Measurements from ENCODE around the gene GDF10.

GDF10 gene

DNA sequence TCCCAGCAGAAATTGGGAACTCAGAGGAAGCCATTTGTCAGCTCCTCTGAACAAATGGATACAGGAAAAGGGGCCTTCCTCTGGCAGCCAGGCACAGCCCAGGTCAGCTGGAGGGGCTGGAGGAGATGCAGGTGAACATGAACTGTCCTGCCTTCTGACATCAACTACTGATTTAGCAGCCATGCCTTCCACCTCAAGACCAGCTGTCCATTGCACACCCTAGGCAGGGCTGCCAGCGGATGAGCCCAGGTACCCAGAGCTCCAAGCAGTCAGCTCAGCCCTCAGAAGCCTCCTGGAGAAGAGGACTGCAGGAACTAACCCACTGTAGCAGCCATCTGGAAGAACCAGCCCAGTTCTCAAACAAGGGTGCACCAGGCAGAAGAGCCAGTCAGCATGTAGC is 44.1 kb upstream of the GDF10 start:
- TF ChIP-seq, protein P1, sequence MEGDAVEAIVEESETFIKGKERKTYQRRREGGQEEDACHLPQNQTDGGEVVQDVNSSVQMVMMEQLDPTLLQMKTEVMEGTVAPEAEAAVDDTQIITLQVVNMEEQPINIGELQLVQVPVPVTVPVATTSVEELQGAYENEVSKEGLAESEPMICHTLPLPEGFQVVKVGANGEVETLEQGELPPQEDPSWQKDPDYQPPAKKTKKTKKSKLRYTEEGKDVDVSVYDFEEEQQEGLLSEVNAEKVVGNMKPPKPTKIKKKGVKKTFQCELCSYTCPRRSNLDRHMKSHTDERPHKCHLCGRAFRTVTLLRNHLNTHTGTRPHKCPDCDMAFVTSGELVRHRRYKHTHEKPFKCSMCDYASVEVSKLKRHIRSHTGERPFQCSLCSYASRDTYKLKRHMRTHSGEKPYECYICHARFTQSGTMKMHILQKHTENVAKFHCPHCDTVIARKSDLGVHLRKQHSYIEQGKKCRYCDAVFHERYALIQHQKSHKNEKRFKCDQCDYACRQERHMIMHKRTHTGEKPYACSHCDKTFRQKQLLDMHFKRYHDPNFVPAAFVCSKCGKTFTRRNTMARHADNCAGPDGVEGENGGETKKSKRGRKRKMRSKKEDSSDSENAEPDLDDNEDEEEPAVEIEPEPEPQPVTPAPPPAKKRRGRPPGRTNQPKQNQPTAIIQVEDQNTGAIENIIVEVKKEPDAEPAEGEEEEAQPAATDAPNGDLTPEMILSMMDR (IDR thresholded peaks at IDR 0.05; ENCODE audit: borderline replicate concordance, insufficient read depth, low read depth, low read length), result no peak

DNA sequence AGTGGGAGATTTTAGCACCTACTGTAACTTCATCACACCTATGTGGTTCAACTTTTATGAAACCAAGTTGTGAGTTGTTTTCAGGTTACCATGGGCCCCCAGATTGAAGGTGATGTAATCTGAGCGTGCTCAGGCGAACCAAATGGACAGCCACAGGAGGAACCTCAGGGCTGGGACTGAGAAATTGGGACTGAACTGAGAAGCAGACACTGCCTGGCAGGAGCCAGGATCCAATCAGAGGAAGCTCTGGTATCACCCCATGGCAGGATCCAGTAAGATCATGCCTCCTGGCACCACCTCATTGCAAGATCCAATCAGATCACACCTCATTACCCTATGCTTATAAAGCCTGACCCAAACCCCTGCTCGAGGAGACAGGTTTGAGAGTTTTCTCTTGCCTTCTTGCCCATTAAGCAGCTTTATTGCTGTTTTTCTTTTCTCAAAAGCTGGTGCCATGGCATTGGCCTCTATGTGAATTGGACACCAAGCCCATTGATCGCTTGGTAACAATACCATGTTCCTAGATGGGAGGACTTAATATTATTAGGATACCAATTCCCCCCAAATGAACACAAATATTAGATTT is 43.2 kb upstream of the GDF10 start:
- H3K4me3 ChIP-seq (ENCODE audit: low read depth, low read length), result no peak overlapping the region
- TF ChIP-seq, protein P1 (IDR thresholded peaks at IDR 0.05; ENCODE audit: borderline replicate concordance, insufficient read depth, low read depth, low read length), result no peak

More for the DNA sequence above, 44.1 kb upstream of the GDF10 start:
- H3K4me3 ChIP-seq (ENCODE audit: low read depth, low read length), result no peak overlapping the region

DNA sequence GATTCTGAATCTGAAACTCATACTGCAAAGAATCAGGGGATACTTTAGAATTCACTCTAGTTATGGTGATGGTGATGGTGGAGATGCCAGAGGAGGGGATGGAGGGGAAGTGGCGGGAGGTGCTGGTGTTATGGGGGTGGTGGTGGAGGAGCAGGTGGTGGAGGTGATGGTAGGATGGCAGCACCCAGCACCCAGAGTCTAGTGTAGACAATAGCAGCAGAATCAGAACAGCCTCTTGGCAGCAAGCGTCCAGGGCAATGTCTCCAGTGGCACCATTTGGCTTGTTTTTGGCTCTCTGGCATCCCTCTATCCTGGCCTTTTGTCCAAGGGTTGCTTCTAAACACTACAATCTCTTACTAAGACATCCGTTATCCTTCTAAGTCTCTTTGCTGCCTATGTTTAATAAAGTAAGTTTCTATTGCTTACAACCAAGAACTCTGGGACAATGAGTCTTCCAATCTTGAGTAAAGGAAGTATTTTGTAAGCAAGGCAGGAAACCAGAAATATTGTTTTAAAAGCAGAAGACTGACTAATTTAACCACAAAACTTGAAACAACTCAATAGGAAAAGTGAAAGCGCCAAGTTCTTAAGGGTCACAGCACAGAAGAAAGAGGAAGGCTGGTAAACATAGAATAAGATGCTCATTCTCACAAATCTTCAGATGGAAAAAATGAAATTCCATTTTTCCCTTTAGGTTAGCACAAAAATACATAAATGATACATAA is 42.4 kb upstream of the GDF10 start:
- TF ChIP-seq, protein P1 (IDR thresholded peaks at IDR 0.05; ENCODE audit: borderline replicate concordance, insufficient read depth, low read depth, low read length), result no peak
- H3K4me3 ChIP-seq (ENCODE audit: low read depth, low read length), result no peak overlapping the region

DNA sequence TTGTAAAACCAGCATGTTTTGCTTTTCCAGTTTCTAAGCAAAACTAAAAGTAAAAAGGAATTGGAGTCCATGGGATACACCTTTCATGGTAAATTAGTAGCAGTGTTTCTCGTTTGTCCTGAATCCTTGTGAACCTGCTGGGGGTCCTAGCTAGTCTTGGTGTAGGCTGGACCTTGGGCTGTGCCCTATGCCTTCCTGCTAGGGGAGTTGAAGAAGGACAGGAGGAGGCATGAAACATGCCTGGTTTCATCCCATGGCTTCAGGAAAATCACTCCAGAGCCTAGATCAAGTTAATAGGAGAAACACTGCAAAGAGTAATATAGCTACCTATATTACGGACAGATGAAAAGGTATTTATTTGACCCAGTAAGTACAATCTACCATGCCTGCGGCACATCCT is 41.1 kb upstream of the GDF10 start:
- TF ChIP-seq, protein P1 (IDR thresholded peaks at IDR 0.05; ENCODE audit: borderline replicate concordance, insufficient read depth, low read depth, low read length), result no peak
- H3K4me3 ChIP-seq (ENCODE audit: low read depth, low read length), result no peak overlapping the region

DNA sequence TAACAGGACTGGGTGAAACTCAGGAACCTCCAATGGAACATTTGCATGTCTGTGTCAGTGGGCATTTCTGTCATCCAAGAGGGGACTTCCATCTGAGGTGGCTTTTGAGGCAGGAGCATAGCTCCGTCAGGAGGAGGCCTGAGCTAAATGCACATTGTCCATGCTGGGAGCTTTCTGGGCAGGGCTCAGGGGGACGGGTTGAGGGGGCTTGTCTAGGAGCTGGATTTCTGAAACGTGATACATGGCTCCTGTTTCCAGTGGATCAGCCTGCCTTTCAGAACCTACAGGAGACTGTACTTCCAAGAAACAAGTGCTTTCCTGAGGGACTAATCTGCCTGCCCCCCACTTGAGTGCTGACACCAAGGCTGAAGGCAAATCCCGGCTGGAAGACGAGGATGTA is 40.5 kb upstream of the GDF10 start:
- TF ChIP-seq, protein P1 (IDR thresholded peaks at IDR 0.05; ENCODE audit: borderline replicate concordance, insufficient read depth, low read depth, low read length), result no peak
- H3K4me3 ChIP-seq (ENCODE audit: low read depth, low read length), result no peak overlapping the region

DNA sequence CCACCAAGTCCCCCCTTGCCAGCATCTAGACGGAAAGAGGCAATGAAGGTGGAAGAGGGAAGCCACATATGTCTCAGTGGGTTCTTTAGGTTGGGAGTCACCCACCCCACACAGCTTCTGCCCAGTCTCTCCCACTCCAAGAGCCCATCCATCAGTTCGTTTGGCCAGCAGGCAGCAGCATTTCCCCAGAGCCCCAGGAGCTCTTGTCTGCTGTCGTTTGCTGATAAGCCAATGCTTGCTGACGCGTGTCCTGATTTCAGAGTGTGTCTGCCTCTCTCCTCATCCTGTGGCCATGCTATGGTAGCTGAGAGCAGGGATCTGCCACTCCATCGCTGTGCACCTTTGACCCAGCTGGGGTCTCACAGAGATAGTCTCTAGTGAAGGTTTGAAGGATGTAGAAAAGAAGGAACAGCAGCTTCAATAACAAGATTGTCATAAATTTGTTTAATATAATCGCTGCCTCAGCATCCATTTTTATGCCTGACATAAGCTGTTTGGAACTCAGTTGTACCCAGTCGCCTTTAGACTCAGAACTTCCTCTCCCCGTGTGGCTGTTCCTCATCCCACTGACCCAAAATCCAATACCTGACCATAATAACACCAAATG is 39.4 kb upstream of the GDF10 start:
- H3K4me3 ChIP-seq (ENCODE audit: low read depth, low read length), result no peak overlapping the region
- TF ChIP-seq, protein P1 (IDR thresholded peaks at IDR 0.05; ENCODE audit: borderline replicate concordance, insufficient read depth, low read depth, low read length), result no peak

DNA sequence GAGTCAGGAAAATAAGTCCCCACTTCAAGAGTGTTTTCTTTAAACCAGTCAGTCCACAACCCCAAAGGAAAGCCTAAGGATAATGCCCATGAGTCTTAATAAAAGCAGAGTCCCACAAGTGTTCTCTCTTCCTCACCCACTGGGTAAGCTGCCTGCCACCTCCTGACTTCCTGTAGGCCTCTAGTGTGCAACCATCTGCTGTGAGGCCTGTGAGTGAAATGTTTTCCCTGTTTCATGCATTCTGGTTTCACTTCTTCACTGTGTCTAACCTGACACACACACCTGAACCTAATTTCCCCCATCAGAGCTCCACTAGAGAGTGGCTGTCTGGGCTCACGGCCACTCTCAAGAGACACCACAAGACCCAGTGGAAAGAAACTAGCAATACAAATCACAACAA is 38.9 kb upstream of the GDF10 start:
- TF ChIP-seq, protein P1 (IDR thresholded peaks at IDR 0.05; ENCODE audit: borderline replicate concordance, insufficient read depth, low read depth, low read length), result no peak
- H3K4me3 ChIP-seq (ENCODE audit: low read depth, low read length), result no peak overlapping the region

All from GM12875 (cell line).